Retinal pigment epithelial cell (primary cell): ENCODE measurements around the gene ESRP2.

Source experiments
- DNase-seq: peaks from one replicate; pipeline ENCODE4 v3.0.0-alpha.2; 2010; ENCODE audit warnings: low read depth
- H3K4me3 ChIP-seq: 2 replicates; pipeline ENCODE4 v1.5.1; 2011; ENCODE audit warnings: mild to moderate bottlenecking, low read length, control low read depth, moderate library complexity
- CTCF ChIP-seq: conservative IDR thresholded peaks from 2 replicates; pipeline ENCODE4 v1.5.1; 2011; ENCODE audit warnings: low read depth, low read length, control low read depth, inconsistent platforms

ESRP2 gene

GRCh38 chr16:68214726-68215125 is 21.2 kb downstream of the ESRP2 start:
- no peak for DNase-seq
- no peak for TF ChIP-seq CTCF
- H3K4me3 ChIP-seq, result no peak overlapping the region

GRCh38 chr16:68206245-68206644 is 29.7 kb downstream of the ESRP2 start:
- DNase-seq, result no peak
- no peak overlapping the region for H3K4me3 ChIP-seq
- no peak for TF ChIP-seq CTCF

GRCh38 chr16:68202091-68202519 is 33.8 kb downstream of the ESRP2 start:
- no peak for TF ChIP-seq CTCF
- H3K4me3 ChIP-seq, result no peak overlapping the region
- no peak for DNase-seq

GRCh38 chr16:68200088-68200783 is 35.7 kb downstream of the ESRP2 start:
- no peak for TF ChIP-seq CTCF
- H3K4me3 ChIP-seq, result no peak overlapping the region
- no peak for DNase-seq

GRCh38 chr16:68197250-68197649 is 38.7 kb downstream of the ESRP2 start:
- no peak overlapping the region for H3K4me3 ChIP-seq
- no peak for DNase-seq
- no peak for TF ChIP-seq CTCF

GRCh38 chr16:68194251-68194650 is 41.7 kb downstream of the ESRP2 start:
- no peak for DNase-seq
- no peak for TF ChIP-seq CTCF
- H3K4me3 ChIP-seq, result no peak overlapping the region

GRCh38 chr16:68190736-68191510 is 45.0 kb downstream of the ESRP2 start:
- TF ChIP-seq CTCF, result no peak
- no peak overlapping the region for H3K4me3 ChIP-seq
- DNase-seq, result no peak
